ENCODE measurements around the gene SZRD1.

DNA sequence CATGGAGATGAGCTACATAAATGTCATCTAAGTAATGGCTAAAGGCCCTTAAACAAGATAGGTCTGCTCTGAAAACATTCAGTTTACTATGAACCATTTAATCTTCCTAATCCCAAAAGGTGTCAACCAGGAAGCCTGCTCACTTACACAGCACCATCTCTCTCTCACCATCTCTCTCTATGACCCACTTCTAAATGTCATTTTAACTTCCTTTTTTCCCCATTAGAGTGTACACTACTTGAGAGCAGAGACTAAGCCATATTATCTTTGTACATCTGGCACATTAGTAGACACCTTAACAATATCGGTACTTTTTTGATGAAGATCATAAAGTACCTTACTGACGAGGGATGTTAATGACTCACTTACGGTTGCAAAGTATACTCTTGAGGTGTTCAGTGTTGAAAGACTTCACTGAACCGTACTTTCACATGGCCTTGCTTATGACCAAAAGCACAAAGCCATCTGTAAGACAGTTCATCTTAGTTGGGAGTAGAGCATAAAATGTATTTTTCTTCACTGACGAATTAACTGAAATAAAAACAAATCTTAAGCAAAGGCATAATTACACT is 40.1 kb upstream of the SZRD1 start:
- TF ChIP-seq, protein P1, sequence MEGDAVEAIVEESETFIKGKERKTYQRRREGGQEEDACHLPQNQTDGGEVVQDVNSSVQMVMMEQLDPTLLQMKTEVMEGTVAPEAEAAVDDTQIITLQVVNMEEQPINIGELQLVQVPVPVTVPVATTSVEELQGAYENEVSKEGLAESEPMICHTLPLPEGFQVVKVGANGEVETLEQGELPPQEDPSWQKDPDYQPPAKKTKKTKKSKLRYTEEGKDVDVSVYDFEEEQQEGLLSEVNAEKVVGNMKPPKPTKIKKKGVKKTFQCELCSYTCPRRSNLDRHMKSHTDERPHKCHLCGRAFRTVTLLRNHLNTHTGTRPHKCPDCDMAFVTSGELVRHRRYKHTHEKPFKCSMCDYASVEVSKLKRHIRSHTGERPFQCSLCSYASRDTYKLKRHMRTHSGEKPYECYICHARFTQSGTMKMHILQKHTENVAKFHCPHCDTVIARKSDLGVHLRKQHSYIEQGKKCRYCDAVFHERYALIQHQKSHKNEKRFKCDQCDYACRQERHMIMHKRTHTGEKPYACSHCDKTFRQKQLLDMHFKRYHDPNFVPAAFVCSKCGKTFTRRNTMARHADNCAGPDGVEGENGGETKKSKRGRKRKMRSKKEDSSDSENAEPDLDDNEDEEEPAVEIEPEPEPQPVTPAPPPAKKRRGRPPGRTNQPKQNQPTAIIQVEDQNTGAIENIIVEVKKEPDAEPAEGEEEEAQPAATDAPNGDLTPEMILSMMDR (IDR thresholded peaks at IDR 0.05), result no peak
- TF ChIP-seq EP300 (IDR thresholded peaks at IDR 0.05) (no peak), POLR2AphosphoS5 (IDR thresholded peaks at IDR 0.05) (no peak)

All from suprapubic skin (tissue), 4 donors.